ENCODE results near the gene PTPN1.
"Not testable (repeated sequence)": the region's sequence is repeated elsewhere in the genome, so short reads cannot be mapped to it uniquely, and the experiment has no call there.

Gene PTPN1

GRCh38 chr20:50595988-50596693 lies 86.0 kb downstream of the PTPN1 start:
- DNase-seq, result no peak

- no peak for DNase-seq
These were observed 86.5 kb downstream of the PTPN1 start for GRCh38 chr20:50596694-50597021.

GRCh38 chr20:50597406-50597969 lies 87.3 kb downstream of the PTPN1 start:
- DNase-seq, result no peak

- DNase-seq, result no peak
These were observed 87.9 kb downstream of the PTPN1 start for GRCh38 chr20:50598074-50598473.

- DNase-seq, result not testable (repeated sequence)
These were observed 88.6 kb downstream of the PTPN1 start for GRCh38 chr20:50598768-50599167.

- DNase-seq, result no peak
These were observed 90.2 kb downstream of the PTPN1 start for GRCh38 chr20:50600281-50600895.

- no peak for DNase-seq
These were observed 91.6 kb downstream of the PTPN1 start for GRCh38 chr20:50601511-50602431.

- no peak for DNase-seq
These were observed 92.4 kb downstream of the PTPN1 start for GRCh38 chr20:50602432-50603088.

- no peak for DNase-seq
These were observed 94.3 kb downstream of the PTPN1 start for GRCh38 chr20:50604451-50604850.

GRCh38 chr20:50605136-50605535 lies 95.0 kb downstream of the PTPN1 start:
- no peak for DNase-seq

GRCh38 chr20:50607436-50607835 lies 97.3 kb downstream of the PTPN1 start:
- DNase-seq, result no peak

GRCh38 chr20:50607850-50608749 lies 97.9 kb downstream of the PTPN1 start:
- no peak for DNase-seq

- no peak for DNase-seq
These were observed 98.5 kb downstream of the PTPN1 start for GRCh38 chr20:50608750-50609104.

- no peak for DNase-seq
These were observed 99.3 kb downstream of the PTPN1 start for GRCh38 chr20:50609438-50609989.

- DNase-seq, result no peak
These were observed 100.1 kb downstream of the PTPN1 start for GRCh38 chr20:50610212-50610718.

- no peak for DNase-seq
These were observed 101.1 kb downstream of the PTPN1 start for GRCh38 chr20:50611128-50611810.

GRCh38 chr20:50613438-50614169 lies 103.4 kb downstream of the PTPN1 start:
- DNase-seq, result no peak

GRCh38 chr20:50615407-50615806 lies 105.2 kb downstream of the PTPN1 start:
- DNase-seq, result no peak

GRCh38 chr20:50617022-50617421 lies 106.8 kb downstream of the PTPN1 start:
- DNase-seq, result no peak

GRCh38 chr20:50618537-50618936 lies 108.4 kb downstream of the PTPN1 start:
- DNase-seq, result no peak
